HG02970 (cell line): ENCODE data around the gene SOX13.

Experiments
- ATAC-seq: cut with Tn5 transposase; IDR thresholded peaks from one replicate; pipeline ENCODE4 v1.9.1; 2021; ENCODE audit warnings: mild to moderate bottlenecking, moderate library complexity, moderate number of reproducible peaks; ENCODE audit not compliant: unreplicated experiment, low FRiP score

The SOX13 gene

DNA sequence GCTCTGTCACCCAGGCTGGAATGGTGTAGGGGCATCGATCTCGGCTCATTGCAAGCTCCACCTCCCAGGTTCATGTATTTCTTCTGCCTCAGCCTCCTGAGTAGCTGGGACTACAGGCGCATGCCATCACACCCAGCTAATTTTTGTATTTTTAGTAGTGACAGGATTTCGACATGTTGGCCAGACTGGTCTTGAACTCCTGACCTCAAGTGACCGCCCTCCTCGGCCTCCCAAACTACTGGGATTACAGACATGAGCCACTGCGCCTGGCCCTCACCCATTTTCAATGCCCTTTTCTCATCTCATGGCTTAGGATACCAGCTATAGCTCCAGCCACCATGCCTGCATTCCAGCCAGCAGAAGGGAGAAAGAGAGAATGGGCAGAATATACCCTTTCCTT, 12.9 kb upstream of the SOX13 start:
- ATAC-seq, result no peak

DNA sequence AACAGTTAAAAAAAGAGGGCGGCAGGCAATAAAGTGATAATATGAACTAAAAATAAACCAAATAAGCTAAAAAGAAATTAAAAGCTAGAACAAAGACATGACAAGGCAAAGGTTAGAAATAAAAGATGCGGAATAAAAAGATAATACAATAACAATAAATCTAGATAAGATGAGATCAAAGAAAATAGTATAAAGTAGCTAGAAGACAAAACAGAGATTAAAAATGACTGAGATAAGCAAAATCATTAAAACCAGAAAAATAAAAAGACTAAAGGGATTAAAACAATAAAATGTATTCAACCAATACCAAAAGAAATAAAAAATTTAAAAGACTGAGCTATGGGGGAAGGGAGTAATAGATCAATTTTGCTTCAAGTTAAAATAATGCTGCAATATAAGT, 10.8 kb upstream of the SOX13 start:
- ATAC-seq, result no peak

DNA sequence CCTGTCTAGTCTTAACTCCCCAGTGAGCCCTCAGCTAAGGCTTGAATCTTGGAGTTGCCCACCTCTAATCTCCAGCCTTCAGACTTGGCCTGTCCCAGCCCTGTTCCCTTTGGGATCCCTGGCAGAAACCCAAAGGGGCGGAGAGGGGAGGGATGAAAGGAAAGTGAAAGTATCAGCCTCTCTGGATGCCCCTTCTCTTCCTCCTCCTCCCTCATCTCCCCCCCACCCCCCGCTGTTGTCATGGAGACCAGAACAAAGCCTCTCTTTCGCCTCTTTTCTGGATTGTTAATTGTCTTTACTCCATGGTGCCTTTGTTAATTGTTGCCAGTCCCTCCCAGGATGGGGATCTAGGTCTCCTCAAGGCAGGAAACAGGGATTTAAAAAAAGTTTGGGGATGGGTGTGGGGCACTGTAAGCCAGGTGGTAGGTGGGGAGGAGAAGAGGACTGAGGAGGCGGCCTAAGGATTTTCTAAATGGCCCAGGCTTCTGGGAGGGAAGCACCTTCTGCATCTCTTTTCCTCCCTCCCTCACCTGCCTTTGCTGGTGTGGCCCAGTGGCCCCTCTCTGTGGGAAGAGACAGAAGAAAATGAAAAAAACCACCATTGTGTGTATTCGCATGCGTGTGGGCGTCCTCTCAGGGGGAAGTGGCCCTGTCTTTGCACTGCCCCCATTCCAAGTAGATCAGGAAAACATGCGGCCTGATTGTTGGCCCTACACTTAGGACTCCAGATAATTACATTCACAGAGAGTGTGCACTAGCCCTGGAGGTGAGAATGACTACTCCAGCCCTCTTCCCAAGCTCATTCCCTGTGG, 7.5 kb upstream of the SOX13 start:
- no peak for ATAC-seq

DNA sequence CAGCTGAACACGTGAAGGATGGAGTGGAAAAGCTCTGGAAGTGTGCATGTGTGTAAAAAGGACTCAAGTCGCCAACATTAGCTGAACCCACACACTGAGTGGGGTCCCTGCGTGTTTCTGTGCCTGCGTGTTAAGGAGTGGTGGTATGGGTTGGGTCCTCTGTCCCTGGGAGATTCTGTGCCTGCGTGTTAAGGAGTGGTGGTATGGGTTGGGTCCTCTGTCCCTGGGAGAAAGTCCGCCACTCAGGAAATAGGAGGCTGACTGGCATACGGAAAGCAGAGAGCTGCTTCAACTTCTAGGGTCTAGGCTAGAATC, 7.0 kb upstream of the SOX13 start:
- ATAC-seq, result no peak

DNA sequence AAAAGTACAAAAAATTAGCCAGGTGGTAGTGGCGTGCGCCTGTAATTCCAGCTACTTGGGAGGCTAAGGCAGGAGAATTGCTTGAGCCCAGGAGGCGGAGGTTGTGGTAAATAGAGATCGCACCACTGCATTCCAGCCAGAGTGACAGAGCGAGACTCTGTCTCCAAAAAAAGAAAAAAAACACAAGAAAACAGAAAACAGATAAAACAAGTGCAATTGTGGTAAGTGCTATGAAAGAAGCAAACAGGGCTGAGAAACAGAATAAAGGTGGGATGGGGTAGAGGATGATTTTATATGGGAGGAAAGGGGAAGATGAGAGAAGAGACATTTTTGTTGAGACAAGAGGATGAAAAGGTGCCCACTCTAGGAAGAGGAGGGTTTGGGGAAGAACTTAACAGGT, 5.0 kb upstream of the SOX13 start:
- no peak for ATAC-seq

DNA sequence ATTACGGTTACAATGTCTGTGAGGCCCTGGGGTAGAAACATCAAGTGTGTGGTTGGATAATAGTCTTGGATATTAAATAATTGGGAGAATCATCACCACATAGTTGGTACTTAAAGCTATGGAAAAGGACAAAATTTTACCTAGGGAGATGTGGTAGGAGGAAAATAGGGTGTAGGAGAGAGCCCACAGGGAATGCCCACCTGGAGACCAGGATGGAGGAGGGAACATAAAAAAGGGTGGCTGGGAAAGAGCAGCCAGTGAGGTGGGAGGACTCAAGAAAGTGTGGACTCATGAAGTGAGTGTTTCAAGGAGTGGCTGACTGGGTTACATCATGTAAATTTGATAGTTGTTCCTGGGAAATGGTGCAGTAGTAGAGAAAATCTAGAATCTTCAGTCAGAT, 3.0 kb upstream of the SOX13 start:
- no peak for ATAC-seq

DNA sequence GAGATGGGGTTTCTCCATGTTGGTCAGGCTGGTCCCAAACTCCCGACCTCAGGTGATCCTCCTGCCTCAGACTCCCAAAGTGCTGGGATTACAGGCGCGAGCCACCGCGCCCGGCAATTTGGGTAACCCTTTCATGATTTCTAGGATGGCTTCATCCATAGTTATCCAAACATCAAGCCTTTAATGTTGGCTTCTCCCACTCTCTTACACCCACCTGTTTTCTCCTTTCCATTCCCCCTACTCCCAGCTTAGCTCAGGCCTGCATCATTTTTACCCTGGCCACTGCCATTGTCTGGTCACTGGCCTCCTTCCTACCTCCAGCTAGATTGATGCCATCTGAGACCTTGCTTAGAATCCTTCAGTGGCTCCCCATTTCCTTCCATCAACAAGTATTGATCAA, 2.0 kb upstream of the SOX13 start:
- no peak for ATAC-seq

DNA sequence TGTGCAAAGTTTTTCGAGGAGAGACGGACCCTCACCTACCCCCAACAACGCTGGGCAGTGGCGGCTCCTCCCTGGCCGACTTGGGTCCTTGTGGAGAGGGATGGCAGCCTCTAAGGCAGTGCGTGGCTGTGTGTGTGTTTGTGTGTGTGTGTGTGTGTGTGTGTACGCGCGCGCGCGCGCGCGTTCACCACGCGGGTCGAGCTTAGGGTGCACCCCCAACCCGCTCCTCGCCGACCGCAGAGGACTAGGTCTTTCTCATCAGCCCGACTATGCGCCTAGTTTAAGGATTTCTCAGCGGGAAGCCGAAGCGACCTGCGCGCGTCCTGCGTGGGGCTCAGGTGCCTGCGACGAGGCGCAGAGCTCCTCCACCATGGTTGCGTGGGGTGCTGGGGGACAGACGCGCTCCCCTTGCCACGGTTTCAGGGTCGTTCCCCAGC, 940 bp downstream of the SOX13 start:
- ATAC-seq, result no peak

DNA sequence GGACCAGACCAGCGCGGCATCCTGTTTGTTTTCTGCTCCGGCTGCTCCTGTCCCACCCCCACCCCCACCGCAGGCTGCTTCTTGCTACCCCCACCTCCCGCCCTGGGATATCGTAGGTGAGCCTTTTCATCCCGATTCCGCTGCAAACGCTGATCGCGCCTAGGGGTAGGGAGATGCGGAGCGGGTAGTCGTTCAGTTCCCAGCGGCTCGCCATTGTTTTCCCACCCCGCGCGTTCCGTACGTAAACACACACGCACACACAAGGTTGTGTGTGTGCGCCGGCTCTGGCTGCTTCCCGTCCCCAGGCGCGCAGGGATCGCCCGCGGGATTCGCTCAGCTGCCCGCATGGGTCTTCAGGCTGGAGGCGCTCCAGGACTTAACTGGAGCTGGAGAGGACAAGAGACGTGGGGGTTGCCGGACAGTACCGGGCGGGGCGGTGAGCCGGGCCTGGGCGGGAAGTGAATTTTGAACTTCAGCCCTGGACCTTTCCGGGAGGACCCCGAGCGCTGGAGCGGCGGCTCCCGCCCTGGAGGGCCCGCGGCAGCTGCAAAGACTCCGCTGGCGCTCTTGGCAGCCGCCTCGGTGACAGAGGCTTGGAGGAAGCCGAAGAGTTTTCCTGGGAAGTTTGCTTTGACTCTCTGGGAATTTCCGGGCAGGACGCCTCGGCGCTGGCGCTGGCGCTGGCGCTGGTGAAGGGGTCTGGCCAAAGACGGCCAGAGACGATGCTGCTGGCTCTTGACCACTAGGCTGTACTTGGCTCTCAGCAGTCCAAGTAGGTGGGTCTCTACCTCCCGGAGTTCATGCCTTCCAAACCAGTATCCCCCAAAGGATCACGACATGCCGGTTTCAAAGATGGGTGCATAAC, 1.6 kb downstream of the SOX13 start:
- no peak for ATAC-seq

DNA sequence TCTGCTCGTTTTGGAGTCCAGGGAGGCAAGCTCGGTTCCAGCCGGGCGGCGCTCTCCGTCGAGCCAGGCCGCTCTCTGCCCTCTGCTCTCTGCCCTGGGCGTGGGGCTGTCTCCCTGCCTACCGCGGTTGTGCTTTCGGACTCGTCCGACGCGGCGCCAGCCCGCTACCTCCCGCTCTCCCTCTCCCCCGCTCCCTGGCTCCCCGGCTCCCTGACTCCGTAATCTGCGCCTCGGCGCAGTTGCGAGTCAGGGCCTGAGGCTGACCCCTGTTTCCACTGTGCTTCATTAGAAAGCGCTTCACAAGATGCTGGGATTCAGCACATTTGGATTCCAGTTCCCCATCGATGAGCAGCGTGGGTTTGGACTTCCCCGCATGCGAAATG, 2.2 kb downstream of the SOX13 start:
- ATAC-seq, result no peak

DNA sequence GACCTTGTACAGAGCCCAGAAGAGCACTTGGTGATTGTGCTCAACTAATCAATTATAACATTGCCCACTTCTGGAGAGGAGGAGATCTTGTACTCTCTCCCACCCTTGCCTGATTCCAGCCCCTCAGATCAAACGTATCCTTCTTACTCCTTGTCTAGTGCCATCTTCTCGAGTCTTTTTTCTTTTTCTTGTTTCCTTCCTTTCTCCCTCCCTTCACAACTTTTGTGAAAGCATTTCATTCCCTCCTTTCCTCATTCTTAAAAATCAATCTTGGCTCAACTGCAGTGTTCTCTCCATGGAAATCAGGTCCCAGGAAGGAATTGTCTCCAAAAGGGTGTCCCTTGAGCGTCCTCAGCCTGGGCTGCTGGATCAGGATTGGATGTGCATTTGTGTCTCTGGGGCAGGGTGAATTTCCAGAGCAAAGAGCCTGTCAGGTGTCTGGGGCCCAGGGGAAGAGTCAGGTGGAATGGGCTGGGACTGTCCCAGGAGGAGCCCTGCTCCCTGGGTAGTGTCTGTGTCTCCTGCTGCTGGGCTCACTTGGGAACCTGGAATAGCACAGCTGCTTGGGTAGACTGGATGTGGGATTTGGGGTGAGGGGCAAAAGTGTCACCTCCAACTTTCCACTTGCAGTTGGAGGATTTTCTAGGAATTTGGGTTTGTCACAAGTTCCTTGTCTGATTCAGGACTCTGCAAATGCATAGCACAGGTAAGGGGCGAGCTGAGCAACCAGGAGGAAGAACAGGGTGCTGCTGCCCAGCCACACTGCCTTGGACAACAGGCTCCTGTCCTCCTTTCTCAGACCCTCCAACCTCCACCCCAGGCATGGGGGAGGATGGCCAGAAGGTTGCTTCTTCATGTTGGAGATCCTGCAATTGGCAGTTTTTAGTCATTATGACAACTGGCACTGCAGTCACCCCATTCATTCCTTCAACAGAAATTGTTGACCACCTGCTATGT, 3.3 kb downstream of the SOX13 start:
- ATAC-seq, result no peak

DNA sequence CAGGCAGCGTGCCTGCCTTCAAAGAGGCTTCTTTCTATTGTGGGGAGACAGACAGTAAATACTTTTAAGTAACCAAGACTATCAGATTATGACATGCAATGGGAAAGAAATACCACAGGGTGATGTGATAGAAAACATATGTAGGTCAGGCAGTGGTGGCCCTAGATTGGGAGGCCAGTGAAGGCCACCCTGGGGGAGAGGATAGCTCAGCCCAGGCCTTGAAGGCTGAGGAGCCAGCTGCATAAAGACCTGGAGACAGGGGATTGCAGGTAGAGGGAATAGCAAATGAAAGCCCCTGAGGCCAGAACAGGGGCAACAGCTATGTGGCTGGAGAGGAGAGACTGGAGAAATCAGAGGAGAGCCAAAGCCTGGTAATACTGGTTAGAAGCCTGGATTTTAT, 4.0 kb downstream of the SOX13 start:
- ATAC-seq, result no peak

DNA sequence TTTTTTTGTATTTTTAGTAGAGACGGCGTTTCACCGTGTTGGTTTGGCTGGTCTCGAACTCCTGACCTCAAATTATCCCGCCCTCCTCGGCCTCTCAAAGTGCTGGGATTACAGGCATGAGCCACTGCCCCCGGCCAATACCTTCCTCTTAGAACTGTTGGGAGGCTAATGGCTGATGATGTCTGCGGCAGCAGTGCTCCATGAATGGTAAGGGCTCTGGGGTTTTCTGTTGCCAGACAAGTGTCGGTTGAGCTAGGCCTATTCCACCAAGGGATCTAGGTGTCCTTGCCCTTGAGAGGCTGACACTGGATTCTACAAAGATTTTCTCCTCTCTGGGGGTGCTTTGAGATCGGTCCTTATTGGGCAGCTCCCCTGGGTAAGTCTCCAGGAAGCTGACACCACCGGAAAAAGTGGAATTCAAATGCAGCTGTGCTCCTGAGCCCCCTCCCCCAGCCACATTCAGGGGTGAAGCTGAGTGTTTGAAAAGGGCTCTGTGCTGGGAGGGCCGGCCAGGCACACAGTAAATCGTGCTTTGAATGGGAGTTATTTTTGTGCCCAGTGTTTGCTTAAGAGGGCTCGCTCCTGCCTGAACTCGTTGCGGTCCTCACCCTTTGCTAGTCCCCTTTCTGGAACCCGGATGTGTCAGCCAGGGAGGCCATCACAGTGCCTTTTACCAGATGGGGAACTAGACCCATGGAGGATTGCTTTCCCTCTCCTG, 5.2 kb downstream of the SOX13 start:
- no peak for ATAC-seq

DNA sequence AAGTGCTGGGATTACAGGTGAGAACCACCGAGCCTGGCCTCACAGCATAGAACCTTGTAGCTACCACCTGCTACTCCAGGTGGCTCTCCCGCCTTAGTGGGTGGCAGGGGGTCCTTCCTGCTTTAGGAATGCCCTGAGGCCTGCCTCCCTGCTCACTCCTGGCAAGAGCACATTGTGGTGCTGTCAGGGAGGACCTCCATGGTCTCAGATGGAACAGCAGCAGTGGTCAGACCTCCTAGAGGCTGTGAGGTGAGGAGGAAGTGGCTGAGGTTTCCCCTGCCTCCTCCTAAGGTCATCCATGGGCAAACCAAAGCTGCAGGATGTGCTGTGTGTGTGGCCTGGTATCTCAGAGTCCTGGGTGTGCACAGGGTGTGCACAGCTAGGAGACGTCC, 6.7 kb downstream of the SOX13 start:
- ATAC-seq, result no peak

DNA sequence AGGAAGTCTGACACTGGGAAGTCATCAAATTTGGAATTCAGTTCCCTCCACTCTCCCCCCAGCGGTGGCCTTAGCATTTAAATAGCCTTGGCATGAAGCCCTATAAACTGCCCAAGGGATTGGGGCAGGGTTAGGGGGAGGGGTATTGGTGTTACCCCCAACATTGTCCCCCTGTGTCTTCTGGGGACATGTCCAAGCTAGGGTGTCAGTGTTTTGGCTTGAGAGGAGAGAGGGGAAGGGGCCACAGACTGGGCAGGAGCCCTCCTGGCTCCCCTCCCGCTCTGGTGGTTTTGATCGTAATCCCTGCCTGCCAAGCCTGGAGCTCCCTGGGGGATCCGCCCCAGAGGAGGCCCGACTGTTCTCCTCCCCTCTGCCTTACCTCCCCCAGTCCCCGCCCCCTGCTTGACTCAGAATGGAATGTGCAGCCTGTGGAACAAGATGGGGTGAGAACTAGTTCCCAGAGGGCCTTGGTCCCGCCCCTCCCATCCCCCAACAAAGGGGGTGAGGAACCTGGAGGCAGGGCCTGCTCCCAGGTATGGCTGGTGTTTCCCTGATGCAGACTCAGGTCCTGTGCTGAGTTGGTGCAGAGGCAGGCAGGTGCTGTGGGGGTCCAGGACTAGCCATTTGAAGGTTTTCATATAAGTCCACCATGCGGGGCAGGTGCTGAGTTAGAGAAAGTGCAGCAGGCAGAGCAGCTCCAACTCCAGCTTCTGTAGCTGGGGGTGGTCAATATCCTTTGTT, 7.4 kb downstream of the SOX13 start:
- no peak for ATAC-seq

DNA sequence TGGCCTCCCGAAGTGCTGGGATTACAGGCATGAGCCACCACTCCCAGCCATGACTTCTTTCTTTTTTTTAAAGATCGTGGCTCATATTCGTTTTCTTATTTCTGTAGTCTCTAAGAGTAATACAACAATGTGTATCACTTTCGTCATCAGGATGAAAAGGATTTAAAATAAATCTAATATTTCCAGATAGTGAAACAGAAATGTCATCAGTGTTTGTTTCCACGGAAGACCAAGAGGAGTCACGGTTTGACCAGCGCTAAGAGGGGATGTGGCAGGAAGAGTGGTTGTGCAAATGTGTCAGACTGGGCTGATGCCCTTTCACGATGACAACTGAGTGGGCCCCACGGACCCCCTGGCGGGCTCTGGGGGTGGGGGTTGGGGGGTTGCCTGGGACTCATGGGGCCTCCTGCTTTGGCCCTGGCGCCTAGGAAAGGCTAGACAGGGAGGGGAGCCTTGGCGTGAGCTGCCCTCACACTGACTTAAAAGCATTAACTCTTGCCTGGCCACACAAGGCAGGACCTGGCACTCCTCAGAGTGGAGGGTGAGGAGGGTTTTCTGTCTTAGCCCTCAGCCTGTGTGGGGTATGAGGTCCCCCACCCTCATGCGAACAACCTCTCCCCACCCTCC, 8.4 kb downstream of the SOX13 start:
- ATAC-seq, result no peak

DNA sequence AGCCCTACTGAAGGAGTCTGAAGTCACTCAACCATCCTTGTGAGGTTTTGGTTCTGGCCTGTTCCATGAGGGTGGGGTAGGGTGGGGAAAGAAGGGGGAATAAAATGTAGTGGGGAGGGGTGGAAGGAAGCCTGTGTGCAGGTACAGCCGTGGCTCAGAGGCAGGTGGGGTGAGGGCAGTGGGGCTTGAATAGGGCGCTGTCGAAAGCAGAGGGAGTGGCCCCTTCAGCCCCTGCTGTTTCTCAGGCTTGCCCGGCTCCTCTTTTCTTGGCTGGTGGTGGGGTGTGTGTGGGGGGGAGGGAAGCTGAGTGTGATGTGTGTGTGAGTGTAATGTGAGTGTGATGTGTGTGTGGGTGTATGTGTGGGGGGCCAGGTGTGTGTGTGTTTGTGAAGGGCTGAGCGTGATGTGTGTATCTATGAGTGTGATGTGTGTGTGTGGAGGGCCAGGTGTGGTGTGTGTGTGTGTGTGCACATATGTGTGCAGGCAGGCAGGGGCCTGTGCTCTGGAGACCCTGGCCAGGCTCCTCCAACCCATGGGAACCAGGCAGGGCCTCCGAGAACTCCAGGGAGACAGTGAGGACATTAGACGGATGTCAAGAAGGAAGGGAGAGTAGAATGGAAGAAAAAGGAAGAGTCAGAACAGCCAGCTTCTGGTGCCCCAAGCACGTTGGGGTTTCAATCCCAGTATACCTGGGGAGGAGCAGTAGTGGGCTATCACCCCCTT, 9.0 kb downstream of the SOX13 start:
- no peak for ATAC-seq

DNA sequence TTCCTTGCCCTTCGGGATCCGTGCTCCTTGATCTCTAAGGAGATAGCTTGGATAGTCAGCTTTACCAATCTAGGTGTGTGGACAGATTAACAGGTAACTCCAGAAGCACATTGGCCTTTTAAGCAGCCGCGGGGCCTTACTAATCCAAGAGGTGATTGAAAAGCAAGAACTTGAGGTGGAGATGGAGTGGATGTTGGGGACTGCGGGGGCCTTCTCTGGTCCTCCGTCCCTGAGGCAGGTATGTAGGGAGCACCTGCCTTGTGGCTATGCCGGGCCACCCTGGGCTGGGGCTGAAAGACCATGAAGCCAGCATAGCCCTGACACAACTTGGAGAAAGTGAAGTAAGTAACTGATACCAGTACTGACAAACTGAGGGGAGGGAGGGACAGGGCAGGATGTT, 10.6 kb downstream of the SOX13 start:
- ATAC-seq, result no peak
